Stimulated activated CD8-positive, alpha-beta memory T cell treated with anti-CD3 and anti-CD28 coated beads, Interleukin-2, amount 100 ng/mL, for 48 hours (primary cell): ENCODE measurements around the gene FNBP1.
"Not testable (repeated sequence)": the region's sequence is repeated elsewhere in the genome, so short reads cannot be mapped to it uniquely, and the experiment has no call there.

ENCODE experiments used
- DNase-seq, 2 donors: peaks; one replicate each; pipeline ENCODE4 v3.0.0-alpha.2; 2020; ENCODE audit warnings: low read depth in 2 of 2

Gene FNBP1

GRCh38 chr9:130021842-130022241, 21.1 kb downstream of the FNBP1 start:
- not testable (repeated sequence) for DNase-seq

- DNase-seq: no peak
Observed at GRCh38 chr9:130021123-130021522, 21.9 kb downstream of the FNBP1 start.

- no peak for DNase-seq
Observed at GRCh38 chr9:130020618-130021017, 22.4 kb downstream of the FNBP1 start.

GRCh38 chr9:130018265-130018664, 24.7 kb downstream of the FNBP1 start:
- no peak for DNase-seq

- DNase-seq: not testable (repeated sequence)
Observed at GRCh38 chr9:130017510-130017909, 25.5 kb downstream of the FNBP1 start.

- no peak for DNase-seq
Observed at GRCh38 chr9:130017076-130017475, 25.9 kb downstream of the FNBP1 start.

GRCh38 chr9:130015353-130016019, 27.5 kb downstream of the FNBP1 start:
- no peak for DNase-seq

GRCh38 chr9:130013326-130013725, 29.7 kb downstream of the FNBP1 start:
- no peak for DNase-seq

- DNase-seq: no peak
Observed at GRCh38 chr9:130010151-130010988, 32.6 kb downstream of the FNBP1 start.

GRCh38 chr9:130009546-130009945, 33.4 kb downstream of the FNBP1 start:
- DNase-seq: not testable (repeated sequence)

- no peak for DNase-seq
Observed at GRCh38 chr9:130008538-130008937, 34.5 kb downstream of the FNBP1 start.

GRCh38 chr9:130006952-130007351, 36.0 kb downstream of the FNBP1 start:
- DNase-seq: not testable (repeated sequence)

GRCh38 chr9:130003943-130004552, 38.9 kb downstream of the FNBP1 start:
- DNase-seq: no peak

- DNase-seq: no peak
Observed at GRCh38 chr9:130002320-130002719, 40.7 kb downstream of the FNBP1 start.

GRCh38 chr9:130001190-130001589, 41.8 kb downstream of the FNBP1 start:
- no peak for DNase-seq

GRCh38 chr9:129999141-129999510, 43.9 kb downstream of the FNBP1 start:
- DNase-seq: no peak

GRCh38 chr9:129998491-129999140, 44.4 kb downstream of the FNBP1 start:
- no peak for DNase-seq

GRCh38 chr9:129997706-129998105, 45.3 kb downstream of the FNBP1 start:
- not testable (repeated sequence) for DNase-seq

- no peak for DNase-seq
Observed at GRCh38 chr9:129996161-129996830, 46.7 kb downstream of the FNBP1 start.

- no peak for DNase-seq
Observed at GRCh38 chr9:129995409-129996160, 47.4 kb downstream of the FNBP1 start.

GRCh38 chr9:129994882-129995281, 48.1 kb downstream of the FNBP1 start:
- DNase-seq: no peak
